HL-60/S4 treated with phorbol 12-myristate 13-acetate at 8.2 ng/mL for 4 days and 3 days (cell line): Measurements from ENCODE around the gene ICAM4.

Experiments
- in situ Hi-C: fragments of 300-500 bp; cut with MboI; formaldehyde crosslinking; loops from 2 replicates; pipeline ENCODE4 v1.15.0; 2022; ENCODE audit warnings: low sequenced_read_pairs

The ICAM4 gene

GRCh38 chr19:10317045-10317856, 30.5 kb downstream of the ICAM4 start:
- in situ Hi-C loops = no loop called here

DNA sequence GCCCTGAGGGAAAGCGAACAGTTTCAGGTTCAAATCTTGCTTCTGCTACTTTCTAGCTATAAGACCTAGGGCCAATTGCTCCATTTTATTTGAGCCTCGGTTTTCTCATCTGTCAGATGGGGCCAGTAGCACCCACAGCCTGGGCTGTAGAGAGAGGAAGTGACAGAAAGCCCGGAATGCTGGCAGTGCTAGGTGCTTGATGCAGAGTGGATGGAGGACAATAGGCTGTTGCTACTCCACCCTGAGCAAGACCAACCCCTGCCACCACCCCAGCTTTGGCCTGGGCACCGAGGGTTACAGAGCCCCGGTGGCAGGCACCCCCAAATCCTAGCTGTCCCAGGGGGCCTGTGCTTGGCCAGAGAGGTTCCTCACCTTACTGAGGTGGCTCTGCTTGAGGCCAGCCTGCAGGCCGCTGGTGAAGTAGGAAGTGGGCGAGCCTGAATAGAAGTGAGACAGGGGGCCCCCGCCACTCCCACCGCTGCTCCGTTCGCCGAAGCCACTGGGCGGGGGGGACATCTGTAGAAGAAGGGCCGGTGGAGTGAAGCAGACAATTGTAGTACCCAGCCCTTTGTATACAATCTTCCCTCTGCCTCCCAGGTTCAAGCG, 31.2 kb downstream of the ICAM4 start:
- in situ Hi-C loops = no loop called here

GRCh38 chr19:10318807-10319682, 32.3 kb downstream of the ICAM4 start:
- in situ Hi-C loops = no loop called here

DNA sequence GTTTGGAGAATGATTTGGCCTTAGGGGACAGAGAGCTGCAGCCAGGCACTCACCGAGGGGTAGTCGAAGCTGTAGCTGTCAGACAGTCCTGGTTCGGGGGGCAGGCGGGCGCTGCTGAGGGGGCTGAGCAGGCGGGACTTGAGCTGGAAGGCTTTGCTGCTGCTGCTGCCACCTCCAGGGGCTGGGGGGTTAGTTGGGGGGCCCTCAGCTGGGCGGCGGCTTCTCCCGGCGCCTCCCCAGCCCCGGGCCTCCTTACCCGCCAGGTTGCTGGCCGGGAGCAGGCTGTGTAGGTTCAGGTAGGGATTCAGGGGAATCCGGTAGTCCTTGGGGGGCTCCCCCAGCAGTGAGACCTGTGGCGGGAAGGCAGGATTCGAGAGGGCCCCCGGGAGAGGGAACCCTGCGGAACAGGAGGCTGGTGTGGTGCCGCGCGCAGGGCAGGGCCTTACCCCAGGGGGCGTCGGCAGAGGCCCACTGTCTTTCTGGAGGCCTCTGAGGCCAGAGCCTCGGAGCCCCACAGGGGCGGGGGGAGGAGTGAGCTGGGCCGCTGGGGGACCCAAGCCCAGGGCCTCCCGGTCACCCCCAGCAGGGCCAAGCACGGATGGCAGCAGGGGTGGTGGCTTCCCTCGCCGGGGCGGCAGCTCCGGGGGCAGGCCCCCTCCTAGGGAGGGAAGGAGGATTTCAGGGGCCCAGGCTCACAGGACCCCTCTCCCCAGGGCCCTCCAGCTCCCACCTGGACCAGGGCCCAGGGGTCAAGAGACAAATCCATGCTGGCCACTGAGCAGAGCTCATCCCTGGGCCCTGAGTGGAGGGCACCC, 34.1 kb downstream of the ICAM4 start:
- in situ Hi-C loops = no loop called here

DNA sequence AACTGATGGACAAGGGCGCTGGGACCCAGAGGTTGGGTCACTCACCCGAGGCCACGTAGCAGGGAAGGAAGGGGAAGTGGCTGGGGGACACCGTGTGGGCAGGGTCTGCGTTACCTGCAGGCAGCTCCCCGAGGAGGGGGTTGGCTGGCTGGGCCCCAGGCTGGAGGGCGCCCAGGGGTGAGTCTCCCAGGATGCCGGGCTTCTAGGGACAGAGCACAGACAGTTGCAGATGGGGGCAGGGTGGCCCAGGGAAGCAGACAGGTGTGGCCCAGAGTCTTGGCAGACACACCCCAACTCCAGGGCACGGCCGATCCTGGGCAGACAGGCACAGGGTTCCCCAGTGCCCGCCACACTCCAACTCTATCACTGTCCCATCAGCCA, 34.7 kb downstream of the ICAM4 start:
- in situ Hi-C loops = no loop called here

DNA sequence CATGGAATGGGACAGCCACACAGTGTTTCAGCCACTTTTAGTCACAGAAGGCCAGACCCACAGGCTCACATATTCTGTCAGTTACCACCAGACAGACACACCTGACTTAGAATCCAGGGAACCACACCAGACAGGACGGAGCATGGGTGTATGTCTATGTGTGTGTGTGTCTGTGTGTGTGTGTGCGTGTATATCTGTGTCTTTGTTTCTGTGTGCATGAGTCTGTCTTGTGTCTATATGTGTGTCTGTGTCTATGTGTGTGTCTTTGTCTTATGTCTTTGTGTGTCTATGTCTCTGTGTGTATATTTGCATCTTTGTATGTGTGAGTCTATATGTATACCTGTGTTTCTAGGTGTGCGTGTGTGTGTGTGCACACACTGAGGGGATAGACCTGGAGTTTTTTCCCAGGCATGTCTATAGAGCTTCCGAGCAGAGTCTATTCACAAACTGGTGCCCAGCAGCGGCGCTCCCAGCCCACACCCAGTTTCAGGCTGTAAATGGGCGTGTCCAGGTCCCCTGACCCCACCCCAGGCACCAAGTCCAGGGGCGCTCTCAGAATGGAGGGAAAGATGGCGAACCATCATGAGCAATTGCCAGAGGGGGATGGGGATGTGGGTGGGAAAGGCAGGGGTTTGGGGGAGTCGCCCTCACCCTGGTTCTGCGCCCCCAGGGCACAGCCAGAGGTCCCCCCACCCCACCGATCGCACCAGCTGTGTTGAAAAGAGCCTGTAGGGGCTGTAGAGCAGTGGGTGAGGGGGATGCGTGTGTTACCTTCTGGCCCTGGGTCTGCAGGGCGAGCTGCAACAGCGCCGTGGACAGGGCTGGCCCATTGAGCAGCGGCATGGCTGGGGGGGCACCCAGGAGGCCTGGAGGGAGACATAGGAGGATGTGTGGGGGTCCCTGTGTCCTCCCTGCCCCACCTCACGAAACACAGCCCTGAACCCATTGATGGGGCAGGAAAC, 35.4 kb downstream of the ICAM4 start:
- in situ Hi-C loops = no loop called here

- in situ Hi-C loops = no loop called here
Observed at GRCh38 chr19:10325732-10326131, 39.0 kb downstream of the ICAM4 start.

GRCh38 chr19:10327793-10328192, 41.0 kb downstream of the ICAM4 start:
- in situ Hi-C loops = no loop called here

GRCh38 chr19:10328558-10329429, 42.0 kb downstream of the ICAM4 start:
- in situ Hi-C loops = no loop called here

DNA sequence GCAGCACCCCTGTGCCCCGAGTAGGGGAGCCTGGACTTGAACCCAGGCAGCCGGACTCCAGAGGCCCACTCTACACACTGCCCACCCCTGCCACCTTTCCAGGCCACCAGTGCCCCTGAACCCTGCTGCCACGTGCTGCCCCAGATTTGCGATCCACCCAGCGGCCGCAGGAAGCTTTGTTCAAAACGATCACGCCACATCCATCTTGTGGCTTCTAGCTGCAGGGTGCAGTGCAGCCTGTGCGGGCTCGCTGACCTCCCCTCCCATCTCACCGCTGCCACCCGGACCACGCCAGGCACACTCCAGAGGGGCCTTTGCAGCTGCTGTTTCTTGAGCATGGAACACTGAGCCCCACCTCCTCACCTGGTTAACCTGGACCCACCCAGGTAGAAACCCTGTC, 42.8 kb downstream of the ICAM4 start:
- in situ Hi-C loops = no loop called here

GRCh38 chr19:10332158-10332964, 45.6 kb downstream of the ICAM4 start:
- in situ Hi-C loops = no loop called here

GRCh38 chr19:10332965-10333757, 46.4 kb downstream of the ICAM4 start, which contains the start of gene RAVER1:
TSS of gene RAVER1 (minus strand) at chr19:10333529. CDS start at chr19:10333507, 22 bp downstream.
- in situ Hi-C loops = no loop called here

DNA sequence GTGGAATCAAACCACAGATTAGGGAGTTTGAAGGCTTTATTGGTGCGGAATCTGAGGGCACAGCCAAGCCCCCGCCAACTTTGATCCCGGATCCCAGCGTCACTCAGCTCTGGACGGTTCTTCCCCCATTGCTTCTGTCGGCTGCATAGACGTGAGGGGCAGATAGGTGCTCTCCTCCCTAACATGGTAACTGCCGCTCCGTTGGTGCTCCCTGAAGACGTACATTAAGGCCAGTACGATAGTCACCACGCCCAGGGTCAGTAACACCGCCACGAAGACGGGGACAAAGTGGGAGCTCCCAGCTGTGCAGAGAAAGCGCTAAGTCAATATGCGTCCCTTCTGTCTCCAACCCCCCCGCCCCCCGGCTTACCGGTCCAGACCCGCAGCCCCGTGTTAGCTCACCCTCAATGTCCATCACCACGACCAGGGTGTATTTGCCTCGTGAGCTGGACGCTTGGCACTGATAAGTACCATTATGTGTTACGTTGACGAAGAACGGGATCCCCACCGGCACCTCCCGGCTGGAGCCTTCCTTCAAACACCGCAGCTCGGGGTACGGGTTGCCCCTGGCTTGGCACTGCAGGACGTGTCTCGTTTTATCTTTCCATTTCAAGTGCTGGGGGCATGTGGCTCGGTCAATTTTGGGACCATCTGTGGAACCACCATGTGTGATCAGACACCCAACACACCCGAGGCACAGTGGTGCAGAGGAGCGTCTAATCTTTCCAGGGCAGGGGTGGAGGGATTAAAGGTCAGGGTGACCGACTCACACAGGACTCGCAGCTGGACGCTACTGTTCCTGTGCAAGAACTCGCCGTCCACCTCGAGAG, 47.2 kb downstream of the ICAM4 start:
- in situ Hi-C loops = no loop called here

DNA sequence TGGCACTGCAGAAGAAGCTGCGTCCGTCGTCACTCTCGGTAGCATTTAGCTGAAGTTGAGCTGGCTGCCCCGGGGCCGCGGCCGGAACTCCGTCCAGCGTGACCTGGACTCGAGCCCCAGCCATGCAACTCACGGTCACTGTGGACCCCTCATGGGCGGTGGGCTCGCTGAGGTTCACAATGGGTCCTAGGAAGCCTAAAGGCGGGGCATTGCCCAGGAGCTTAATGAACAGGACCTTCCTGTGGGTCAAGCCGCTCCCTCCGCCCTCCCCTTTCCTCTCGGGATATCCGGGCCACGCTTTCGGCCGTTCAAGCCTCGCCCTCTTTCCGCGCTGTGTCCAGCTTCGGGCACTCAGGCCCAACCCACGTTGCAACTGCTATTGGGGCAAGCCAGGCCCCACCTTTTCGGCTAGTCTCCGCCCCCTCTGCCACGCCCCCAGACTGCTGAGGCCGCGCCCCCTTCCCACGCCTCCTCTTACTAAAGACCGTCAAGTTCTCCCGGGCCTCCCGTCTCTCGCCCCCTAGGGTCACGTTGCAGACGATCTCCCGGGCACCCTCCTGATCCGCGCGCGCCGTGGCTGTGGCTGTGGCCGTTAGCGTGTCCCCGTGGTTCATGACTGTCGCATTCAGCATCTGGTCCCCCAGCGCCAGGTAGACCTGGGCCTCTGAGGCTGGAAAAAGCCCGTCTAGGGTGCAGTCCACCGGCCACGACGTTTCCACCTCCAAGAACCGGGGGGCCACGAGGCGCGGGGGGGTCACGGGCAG, 48.0 kb downstream of the ICAM4 start:
- in situ Hi-C loops = no loop called here

DNA sequence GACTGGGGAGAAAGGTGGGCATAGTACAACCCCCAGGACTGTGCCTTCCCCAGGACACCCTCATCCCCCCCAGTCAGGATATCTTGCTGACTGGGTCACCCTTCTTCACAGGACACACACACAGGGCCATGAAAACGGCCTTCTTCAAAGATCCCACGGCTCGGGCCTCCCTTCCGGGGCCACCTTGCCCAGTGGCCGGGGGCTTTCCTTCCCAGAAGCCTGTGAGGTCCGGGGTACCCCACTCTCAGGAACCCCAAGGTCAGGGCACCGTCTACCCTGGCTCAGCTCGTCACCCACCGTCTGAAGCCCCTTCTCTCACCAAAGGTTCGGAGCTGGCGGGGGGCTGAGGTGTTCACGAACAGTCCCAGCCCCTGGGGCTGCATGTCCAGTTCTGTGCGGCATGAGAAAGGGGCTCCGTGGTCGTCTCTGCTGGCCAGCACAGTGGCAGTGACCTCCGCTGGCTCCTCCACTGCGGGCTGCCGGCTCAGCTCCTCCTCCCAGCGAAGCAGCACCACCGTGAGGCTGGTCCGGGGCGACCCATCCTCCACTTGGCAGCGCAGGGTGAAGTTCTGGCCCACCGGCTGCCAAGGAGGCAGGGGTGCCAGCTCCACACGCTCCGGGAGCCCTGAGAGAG, 48.7 kb downstream of the ICAM4 start:
- in situ Hi-C loops = no loop called here
